NCI-H510A treated with DMSO at 0.1 percent for 48 hours (cell line): ENCODE results near the gene PRKCE.

Experiments used
- DNase-seq: peaks from one replicate; lab custom pipeline; 2025; lab: John Stamatoyannopoulos, UW

PRKCE gene

GRCh38 chr2:45860136-45861121, 209.0 kb downstream of the PRKCE start:
- peak; percentile 33 for DNase-seq

DNA sequence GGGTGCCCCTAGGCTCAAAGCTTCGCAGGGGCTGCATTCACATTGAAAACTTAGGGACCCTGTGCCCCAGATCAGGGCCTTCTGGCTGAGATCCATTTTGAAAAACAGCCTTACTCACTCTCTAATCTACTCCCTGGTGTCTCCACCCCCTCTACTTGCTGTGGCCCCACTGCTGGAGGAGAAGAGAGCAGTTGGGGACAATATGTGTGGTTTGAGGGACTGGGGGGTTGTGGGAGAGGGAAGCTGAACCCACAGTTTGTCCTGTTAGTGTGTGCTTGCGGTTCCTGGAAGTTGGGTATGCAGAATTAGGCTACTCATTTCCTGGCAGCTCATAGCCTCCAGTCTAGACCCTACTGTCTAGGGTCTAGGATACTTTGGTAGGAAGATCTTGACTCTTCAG, 211.4 kb downstream of the PRKCE start:
- no peak for DNase-seq

DNA sequence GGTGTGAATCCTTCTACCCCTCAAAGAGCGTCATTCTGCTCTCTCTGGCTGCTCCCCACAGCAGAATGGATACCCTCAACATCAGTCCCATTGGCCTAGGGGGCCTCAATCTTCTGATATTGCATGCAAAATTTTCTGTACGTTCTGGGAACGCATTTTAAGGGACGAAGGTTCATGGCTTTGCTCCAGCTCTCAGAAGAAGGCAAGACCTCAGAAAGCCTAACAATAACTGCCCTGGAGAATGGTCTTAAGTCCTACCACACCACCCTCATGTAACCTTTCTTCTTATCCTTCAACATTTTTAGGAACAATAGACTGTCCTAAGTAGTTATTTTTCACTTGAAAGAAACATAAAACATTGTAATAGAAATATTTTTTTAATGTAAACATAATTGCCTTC, 212.6 kb downstream of the PRKCE start:
- DNase-seq = no peak

DNA sequence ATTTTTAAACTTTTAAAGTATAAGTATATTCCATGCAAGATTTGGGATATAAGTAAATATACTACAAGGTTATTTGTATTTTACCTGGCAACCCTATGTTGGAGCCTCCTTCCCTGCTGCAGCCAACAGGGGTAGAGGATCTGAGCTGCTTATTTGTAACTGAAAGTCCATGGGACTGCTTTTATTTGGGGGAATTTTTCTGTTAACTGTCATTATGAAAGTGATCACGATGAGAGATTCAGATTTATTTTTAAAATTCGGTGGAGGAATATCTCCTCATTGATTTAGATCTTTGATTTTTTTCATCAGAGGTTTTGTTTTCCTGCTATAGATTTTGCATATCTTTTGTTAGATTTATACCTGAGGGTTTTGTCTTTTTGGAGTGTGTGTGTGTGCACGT, 215.9 kb downstream of the PRKCE start:
- no peak for DNase-seq

DNA sequence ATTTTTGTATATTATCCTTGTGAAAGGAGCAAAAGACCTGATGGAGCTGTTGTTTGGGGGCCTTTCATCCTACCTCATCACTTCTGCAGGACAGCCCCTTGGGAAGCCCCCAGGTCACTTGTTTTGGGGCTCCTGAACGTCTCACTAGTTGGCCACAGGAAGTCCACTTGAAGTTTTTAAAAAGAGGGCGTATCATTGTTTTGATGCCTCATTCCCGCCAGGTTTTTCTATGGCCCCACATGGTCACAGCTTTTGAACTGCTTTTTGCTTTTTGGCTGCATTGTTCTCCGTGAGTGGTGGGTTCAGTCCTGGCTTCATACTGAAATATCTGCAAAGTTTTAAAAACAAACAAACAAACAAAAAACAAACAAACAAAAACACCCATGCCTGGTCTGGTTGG, 216.3 kb downstream of the PRKCE start:
- DNase-seq = no peak

DNA sequence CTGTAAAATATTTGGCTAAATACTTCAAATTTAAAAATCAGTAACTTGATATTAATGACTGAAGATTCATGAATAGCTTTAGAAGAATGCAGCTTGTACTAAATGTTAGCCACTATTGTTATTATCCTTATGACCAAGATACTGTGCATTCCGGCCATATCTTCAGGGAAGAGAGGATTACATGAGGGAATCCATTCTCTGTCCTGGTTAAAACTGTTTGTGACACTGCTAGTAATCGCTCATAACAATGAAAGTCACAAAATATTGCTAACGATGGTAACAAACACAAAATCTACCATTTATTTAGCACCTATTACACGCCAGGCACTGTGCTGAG, 217.7 kb downstream of the PRKCE start:
- no peak for DNase-seq

DNA sequence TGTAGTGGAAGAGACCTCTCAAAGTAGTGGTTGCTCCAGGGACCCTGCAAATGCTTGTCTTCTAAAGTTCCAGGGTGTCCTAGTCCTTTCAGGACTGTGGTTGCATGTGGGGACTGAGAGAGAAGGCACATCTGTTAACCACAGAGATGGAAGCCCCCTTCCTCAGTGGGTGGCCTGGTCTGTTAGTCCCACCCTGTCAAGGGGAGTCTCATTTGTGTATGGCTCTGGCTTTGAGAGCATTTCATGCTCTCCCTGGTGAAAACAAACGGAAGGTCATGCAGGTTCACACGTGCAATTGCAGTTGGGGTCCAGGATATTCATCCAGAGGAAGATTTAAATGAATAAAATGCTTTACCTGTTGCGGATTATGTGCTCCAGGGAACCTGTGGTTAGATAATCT, 219.6 kb downstream of the PRKCE start:
- DNase-seq = no peak

- DNase-seq = no peak
These were observed 220.1 kb downstream of the PRKCE start for GRCh38 chr2:45871541-45871940.

GRCh38 chr2:45872211-45872610, 220.7 kb downstream of the PRKCE start:
- DNase-seq = no peak

DNA sequence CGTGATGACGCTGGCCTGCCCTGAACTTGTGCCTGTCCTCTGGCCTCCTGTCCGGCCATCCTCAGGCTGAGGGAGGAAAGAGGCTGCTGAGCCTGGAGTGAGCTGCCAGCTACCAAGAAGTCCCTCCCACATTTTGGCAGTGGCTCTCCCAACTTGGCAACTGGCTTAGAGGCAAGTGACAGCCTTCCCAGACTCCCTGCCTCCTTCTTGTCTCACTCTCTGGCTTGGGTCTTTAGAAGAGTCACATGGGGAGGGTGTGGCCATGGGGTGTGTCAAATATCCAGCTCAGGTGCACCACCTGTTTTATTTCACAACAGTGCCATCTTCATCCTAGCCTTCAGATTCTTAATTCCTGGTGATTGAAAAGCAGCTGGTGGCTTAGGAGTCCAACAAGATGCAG, 222.9 kb downstream of the PRKCE start:
- DNase-seq = peak; percentile 46

DNA sequence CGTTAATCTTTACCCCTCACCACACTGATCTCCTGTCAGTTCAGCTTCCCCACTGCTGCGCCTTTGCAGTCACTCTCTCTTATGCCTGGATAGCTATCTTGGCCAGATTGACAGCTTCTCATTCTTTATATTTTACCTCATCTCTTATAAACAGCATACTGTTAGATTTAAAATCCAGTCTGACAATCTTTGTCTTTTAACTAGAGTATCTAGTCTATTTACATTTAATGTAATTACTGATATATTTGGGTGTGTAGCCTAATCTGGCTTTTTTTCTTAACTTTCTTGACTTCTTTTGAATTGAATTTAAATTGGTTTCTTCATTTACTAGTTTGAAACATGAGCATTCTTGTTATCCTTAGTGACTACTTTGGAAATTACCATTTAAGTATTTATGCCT, 225.1 kb downstream of the PRKCE start:
- DNase-seq = no peak

- DNase-seq = peak; percentile 25
These were observed 227.9 kb downstream of the PRKCE start for GRCh38 chr2:45879406-45879805.

- DNase-seq = no peak
These were observed 228.5 kb downstream of the PRKCE start for GRCh38 chr2:45879936-45880335.

DNA sequence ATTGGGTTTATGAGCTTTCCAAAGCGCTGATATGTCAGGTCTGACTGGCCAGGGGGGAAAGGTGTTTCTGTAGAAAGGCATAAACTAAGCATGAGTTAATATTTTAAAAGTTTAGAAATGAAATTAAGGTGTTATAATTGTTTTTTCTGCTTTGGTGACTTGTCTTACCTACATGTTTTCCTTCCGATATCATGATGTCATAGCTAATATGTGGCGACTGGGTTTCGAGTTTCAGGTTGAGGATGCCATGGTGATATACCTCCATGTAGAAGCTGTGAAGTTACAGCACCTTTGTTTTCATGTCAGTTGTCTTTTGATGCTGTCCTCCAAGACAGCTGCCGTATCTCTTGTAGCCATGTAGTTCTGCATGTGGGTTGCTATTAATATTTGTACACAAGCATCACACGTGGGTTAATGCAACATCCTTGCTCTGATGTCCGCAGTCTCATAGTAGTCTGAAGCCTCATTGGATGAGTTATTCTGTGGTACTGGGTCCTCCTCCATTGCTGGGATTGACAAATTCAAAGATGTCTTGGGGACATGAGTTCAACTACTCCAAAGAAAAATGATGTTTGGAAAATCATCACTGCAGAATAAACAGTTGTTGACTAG, 230.6 kb downstream of the PRKCE start:
- no peak for DNase-seq

DNA sequence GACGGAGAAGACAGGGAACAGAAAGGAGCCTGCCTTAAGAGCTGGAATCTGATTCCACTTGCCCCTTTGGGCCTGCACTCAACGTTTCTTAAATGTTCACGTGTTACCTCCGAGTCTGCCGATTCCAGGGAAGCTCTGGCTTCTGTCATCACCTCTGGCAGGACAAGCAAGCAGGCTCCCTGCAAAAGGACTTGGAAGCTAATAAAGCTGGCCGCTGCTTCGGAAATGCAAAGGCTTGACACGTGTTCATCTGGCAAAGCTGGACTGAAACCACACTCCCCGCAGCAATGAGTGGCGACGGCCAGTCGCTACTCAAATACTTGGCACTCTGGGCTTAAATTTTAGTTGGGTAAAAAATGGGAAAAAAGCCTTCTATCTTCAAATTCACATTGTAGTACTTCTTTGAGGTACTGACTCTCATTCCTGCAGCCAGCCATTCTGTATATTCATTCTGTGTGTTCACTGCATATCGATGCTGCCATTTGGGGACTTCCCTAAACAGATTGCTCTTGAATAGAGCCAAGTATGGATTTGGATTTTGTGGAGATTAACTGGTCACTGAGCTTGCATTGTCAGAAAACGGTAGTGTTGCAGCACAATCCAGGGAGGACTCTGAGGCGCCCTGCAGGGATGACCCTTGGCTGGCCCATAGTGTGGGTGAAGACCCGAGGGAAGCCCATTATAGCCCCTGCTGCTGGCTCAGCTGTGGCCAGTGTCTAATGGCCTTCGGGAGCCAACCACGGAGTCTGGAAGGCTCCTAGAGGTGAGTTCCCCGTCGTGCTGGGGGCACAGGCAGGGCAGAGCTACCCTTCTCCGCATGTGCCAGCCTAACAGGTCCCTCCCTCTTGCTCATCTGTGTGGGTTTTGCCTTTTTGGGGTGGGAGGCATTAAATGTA, 231.5 kb downstream of the PRKCE start:
- DNase-seq = no peak

DNA sequence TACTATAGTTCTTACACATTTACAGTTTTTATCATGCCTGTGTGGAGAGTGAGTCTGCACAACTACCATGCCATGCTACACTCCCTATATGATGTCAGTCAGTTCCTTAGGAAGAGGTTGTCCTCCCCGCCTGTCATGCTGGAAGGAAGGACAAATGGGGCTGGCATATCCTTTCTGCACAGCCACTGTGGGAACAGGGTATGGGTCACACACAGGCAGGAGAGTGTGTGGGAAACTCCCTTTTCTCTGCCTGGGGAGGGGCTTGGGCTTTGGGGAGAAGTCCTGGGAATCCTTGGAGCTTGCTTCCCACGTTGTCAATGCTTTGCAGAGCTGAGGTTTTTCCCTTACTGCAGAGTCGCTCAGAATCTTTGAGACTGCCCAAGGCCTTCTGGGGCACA, 232.1 kb downstream of the PRKCE start:
- no peak for DNase-seq

GRCh38 chr2:45884126-45884525, 232.7 kb downstream of the PRKCE start:
- DNase-seq = no peak

- peak; percentile 26 for DNase-seq
These were observed 233.7 kb downstream of the PRKCE start for GRCh38 chr2:45885171-45885621.

DNA sequence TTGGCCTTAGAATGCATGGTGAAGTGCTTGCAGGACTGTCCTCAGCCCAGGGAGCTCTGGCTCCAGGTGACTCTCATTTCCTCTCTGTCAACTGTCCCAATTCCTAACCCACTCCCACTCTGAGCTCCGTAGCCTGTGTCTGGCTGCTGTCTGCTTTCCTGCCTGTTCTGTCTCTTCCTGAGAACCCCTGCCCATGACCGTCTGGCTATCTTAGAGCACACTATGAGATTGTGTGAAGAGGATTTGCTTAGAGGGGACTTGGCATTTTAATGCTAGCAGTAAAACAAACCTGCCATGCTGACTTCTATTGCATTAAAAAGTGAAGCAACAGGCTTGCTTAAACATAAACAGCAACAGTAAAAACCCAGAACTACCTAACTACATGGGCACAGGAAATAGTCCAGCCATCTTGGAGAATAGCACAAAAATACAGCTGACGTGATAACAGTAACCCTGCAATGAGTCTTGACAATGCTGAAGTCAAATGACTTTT, 234.7 kb downstream of the PRKCE start:
- DNase-seq = no peak

DNA sequence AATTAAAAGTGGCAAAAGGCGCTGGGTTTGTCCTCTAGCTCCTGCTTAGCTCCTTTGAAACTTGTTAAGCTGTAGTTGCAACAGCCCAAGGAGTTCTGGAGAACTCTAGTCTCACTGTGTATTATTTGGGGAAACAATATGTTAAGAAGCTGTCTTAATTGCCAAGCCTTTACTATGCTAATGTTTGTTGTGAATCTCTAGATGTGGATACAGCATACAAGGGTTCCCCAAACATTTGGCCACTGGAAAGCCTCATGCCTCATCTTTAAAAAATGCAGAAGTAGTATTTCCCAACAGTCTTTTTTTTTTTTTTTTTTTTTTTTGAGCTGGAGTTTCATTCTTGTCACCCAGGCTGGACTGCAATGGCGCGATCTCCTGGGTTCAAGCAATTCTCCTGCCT, 236.7 kb downstream of the PRKCE start:
- DNase-seq = no peak

DNA sequence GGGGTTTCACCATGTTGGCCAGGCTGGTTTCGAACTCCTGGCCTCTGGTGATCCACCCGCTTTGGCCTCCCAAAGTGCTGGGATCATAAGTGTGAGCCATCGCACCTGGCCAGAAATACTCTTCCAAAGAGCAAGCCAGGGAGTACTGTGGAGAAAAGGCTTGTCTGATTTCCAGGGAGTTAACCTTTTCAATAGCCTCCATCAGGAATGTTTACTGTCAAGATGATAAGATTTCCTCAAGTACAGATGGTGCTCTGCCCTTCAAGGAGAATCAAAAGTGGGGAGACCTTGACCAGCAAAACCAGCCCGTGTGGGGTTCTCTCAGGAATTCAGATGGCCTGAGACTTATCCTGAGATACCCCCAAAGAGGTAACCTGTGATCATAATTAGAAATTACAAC, 237.2 kb downstream of the PRKCE start:
- DNase-seq = no peak

DNA sequence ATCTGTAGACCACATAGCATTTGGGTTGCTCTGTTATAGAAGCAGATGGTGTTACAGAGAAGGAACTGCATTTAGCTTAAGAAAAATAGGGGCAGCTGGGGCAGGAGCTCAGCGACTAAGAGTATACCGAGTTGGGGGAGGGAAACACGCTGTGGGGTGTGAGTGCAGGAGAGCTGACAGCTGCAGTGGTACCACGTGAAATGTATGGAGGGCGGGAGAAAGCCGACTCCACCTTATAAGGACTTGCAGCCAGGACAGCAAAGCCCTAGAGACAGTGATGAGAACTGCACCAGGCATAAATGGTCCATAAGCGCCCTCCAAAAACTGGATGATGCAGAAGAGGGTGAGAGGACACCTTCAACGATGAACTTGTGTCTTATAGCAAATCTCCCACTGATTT, 237.6 kb downstream of the PRKCE start:
- peak; percentile 78 for DNase-seq
